K562 (cell line): ENCODE measurements around the gene SEZ6. TPM values are rescaled to one million over a fixed set of nuclear protein-coding genes. Genes with fewer than 3 reads are reported as not detected.

Experiments used
- BHLHE40 ChIP-seq: IDR thresholded peaks from 2 replicates; pipeline ENCODE4 v1.6.1; 2011; ENCODE audit warnings: low read length, improper control_type of control experiment
- BRCA1 ChIP-seq, 2 experiments: fragments of 450-650 bp in 1 of 2; sonication (generic) in 1 of 2; formaldehyde crosslinking in 1 of 2; IDR thresholded peaks; 2 replicates each; pipeline versions ENCODE4 v1.5.0 to v1.6.1; 2017 to 2020; ENCODE audit warnings: mild to moderate bottlenecking in 1 of 2, missing genetic modification reagents in 1 of 2
- CAMTA2 ChIP-seq: fragments of 250-450 bp; sonication (Bioruptor Pico); conservative IDR thresholded peaks from 2 replicates; pipeline ENCODE4 v1.5.1; 2022
- CBX1 ChIP-seq: sonication (generic); IDR thresholded peaks from 2 replicates; pipeline ENCODE4 v1.6.1; 2016; ENCODE audit warnings: antibody characterized with exemption, low read depth, mild to moderate bottlenecking
- CHD1 ChIP-seq: fragments of 200-600 bp; sonication (generic); IDR thresholded peaks from one replicate; pipeline ENCODE4 v1.6.1; 2012; ENCODE audit warnings: mild to moderate bottlenecking, moderate library complexity, low read length, inconsistent platforms
- DNMT1 ChIP-seq: fragments of 450-650 bp; IDR thresholded peaks from 2 replicates; pipeline ENCODE4 v1.6.1; 2016; ENCODE audit warnings: antibody characterized with exemption, mild to moderate bottlenecking
- EHMT2 ChIP-seq: fragments of 450-650 bp; IDR thresholded peaks from 2 replicates; pipeline ENCODE4 v1.6.1; 2018; ENCODE audit warnings: antibody characterized with exemption
- FOSL1 ChIP-seq: fragments of 200-800 bp; sonication (Bioruptor generic); conservative IDR thresholded peaks from 2 replicates; pipeline ENCODE4 v1.6.1; 2016; ENCODE audit warnings: missing genetic modification characterization, missing compliant biosample characterization
- HNRNPLL ChIP-seq: fragments of 200-400 bp; formaldehyde crosslinking; IDR thresholded peaks from 2 replicates; pipeline ENCODE4 v1.6.1; 2017; ENCODE audit warnings: low read length, low read depth, mild to moderate bottlenecking; ENCODE audit not compliant: poor library complexity, severe bottlenecking
- KLF10 ChIP-seq: fragments of 250-450 bp; sonication (Bioruptor Pico); IDR thresholded peaks from 2 replicates; pipeline ENCODE4 v1.6.1; 2021; ENCODE audit warnings: matching md5 sums
- MCM2 ChIP-seq: fragments of 450-650 bp; IDR thresholded peaks from 2 replicates; pipeline ENCODE4 v1.6.1; 2017; ENCODE audit warnings: low read depth, mild to moderate bottlenecking
- PHB2 ChIP-seq: fragments of 450-650 bp; IDR thresholded peaks from 2 replicates; pipeline ENCODE4 v1.6.1; 2017; ENCODE audit warnings: low read depth
- PHF20 ChIP-seq: fragments of 450-650 bp; IDR thresholded peaks from 2 replicates; pipeline ENCODE4 v1.6.1; 2018; ENCODE audit not compliant: partially characterized antibody
- RBBP5 ChIP-seq: fragments of 200-600 bp; sonication (generic); IDR thresholded peaks from 2 replicates; pipeline ENCODE4 v1.6.1; 2012; ENCODE audit warnings: borderline replicate concordance, mild to moderate bottlenecking, low read length, control low read depth, inconsistent platforms; ENCODE audit not compliant: insufficient read depth, poor library complexity, severe bottlenecking
- RNF2 ChIP-seq: sonication (generic); IDR thresholded peaks from 2 replicates; pipeline ENCODE4 v1.6.1; 2016
- SAP30 ChIP-seq: fragments of 200-600 bp; sonication (generic); IDR thresholded peaks from 2 replicates; pipeline ENCODE4 v1.6.1; 2012; ENCODE audit warnings: borderline replicate concordance, low read depth, mild to moderate bottlenecking, moderate library complexity, low read length, control low read depth, inconsistent platforms; ENCODE audit not compliant: insufficient read depth, poor library complexity, severe bottlenecking
- SNIP1 ChIP-seq: fragments of 450-650 bp; IDR thresholded peaks from 2 replicates; pipeline ENCODE4 v1.7.1; 2017; ENCODE audit warnings: low read depth, mild to moderate bottlenecking
- SP2 ChIP-seq: IDR thresholded peaks from 2 replicates; pipeline ENCODE4 v1.6.1; 2011; ENCODE audit warnings: mild to moderate bottlenecking, low read depth, low read length, moderate library complexity; ENCODE audit not compliant: poor library complexity, severe bottlenecking; ENCODE audit errors: extremely low read depth
- SRSF9 ChIP-seq: fragments of 200-400 bp; formaldehyde crosslinking; IDR thresholded peaks from 2 replicates; pipeline ENCODE4 v1.6.1; 2017; ENCODE audit warnings: low read depth, low read length, borderline replicate concordance
- THRAP3 ChIP-seq: fragments of 450-650 bp; IDR thresholded peaks from 2 replicates; pipeline ENCODE4 v1.6.1; 2016; ENCODE audit warnings: mild to moderate bottlenecking, inconsistent platforms, borderline replicate concordance
- U2AF2 ChIP-seq: fragments of 200-400 bp; formaldehyde crosslinking; optimal IDR thresholded peaks from 2 replicates; pipeline ENCODE3; 2017; ENCODE audit warnings: low read depth, mild to moderate bottlenecking, low read length
- YBX1 ChIP-seq: fragments of 450-650 bp; IDR thresholded peaks from 2 replicates; pipeline ENCODE4 v1.7.1; 2016; ENCODE audit warnings: mild to moderate bottlenecking
- ZNF778 ChIP-seq: fragments of 450-650 bp; formaldehyde crosslinking; IDR thresholded peaks from 2 replicates; pipeline ENCODE4 v1.4.0; 2020; ENCODE audit warnings: mild to moderate bottlenecking, moderate library complexity
- polyA plus RNA-seq, 8 experiments: library from polyadenylated mRNA; depleted of rRNA in 4 of 8; stranded (reverse) in 5 of 8; unstranded in 3 of 8; fragments of >200 nt; fragmentation: Nextera tagmentation in 2 of 8; fragmentation: Illumina TruSeq in 1 of 8; extraction: Ambion mirVana in 2 of 8; extraction: Trizol in 1 of 8; gene quantifications; 2 replicates each; pipeline versions ENCODE4 v1.2.1 to v1.2.3, GENCODE V29; 2011 to 2014; ENCODE audit warnings: inconsistent platforms in 1 of 8, missing spikeins in 1 of 8
- total RNA-seq, 7 experiments: library from RNA; depleted of rRNA in 6 of 7; stranded (reverse); fragments of >200 nt in 6 of 7; fragmentation: Illumina TruSeq in 2 of 7; extraction: Trizol in 2 of 7; gene quantifications; 2 replicates each; pipeline versions ENCODE4 v1.2.1 to v1.2.3, GENCODE V29; 2011 to 2021; ENCODE audit warnings: low replicate concordance in 1 of 7
- TF ChIP-seq, protein P1 (sequence below), 2 experiments: fragments of 450-650 bp in 1 of 2; sonication (generic) in 1 of 2; formaldehyde crosslinking in 1 of 2; IDR thresholded peaks in 1 of 2; conservative IDR thresholded peaks in 1 of 2; 2 replicates each; pipeline versions ENCODE4 v1.6.1 to v1.8.1; 2016 to 2023; ENCODE audit warnings: mild to moderate bottlenecking in 2 of 2, moderate library complexity in 2 of 2, inconsistent platforms in 1 of 2, missing genetic modification reagents in 1 of 2
- TF ChIP-seq, protein P2 (sequence below): sonication (generic); formaldehyde crosslinking; IDR thresholded peaks from 2 replicates; pipeline ENCODE4 v1.8.1; 2023; ENCODE audit warnings: mild to moderate bottlenecking, missing genetic modification reagents
- TF ChIP-seq, protein P3 (sequence below): fragments of 450-650 bp; IDR thresholded peaks from 2 replicates; pipeline ENCODE4 v1.6.1; 2017; ENCODE audit warnings: mild to moderate bottlenecking, moderate library complexity

Gene SEZ6
- total and polyA plus RNA-seq, 9 of the 15 experiments (the other 6 are each of a cell fraction or from before 2014, with no cell fraction given): not detected

DNA sequence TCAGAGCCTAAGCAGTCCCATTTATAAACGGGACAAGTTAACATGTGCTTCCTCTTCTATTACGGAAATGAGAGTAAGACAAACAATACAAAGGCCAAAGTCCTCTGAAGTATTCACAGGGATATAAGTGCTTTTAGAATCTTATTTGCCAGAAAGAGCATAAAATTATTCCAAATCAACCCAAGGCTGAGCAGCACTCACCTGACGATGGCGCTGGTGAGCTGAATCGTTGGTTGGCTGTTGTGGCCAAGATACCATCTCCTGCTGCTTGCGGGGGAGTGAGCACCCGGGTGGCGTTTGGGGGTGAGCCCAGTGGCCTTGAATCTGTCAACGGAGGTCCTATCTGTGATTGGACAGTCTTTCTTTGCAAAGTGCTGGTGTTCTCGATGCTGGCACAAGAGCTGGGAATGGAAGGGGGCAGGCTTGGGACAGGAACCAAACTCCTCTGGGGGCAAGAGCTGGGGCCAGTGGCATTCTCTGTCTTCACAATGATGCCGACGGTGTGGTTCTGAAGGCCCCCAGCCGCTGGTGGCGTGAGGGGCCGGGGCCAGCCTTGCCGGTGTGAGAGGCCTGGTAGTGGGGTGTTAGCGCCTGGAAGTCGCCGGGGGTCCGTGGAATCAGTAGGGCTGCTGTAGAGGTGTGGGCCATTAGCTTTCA lies 93.4 kb downstream of the SEZ6 start (continued):
- TF ChIP-seq ZNF778 (CRISPR knock-in tag) (no peak), SRSF9 (no peak), HNRNPLL (no peak), PHF20 (no peak), FOSL1 (tag) (peak; percentile 34; the same call in 1 of the 2 replicates), SNIP1 (no peak), SAP30 (no peak), EHMT2 (peak; percentile 20; the same call in 1 of the 2 replicates), CHD1 (no peak), BRCA1 (IDR thresholded peaks at IDR 0.05) (no peak), BRCA1 (CRISPR knock-in tag; IDR thresholded peaks at IDR 0.05) (no peak), RBBP5 (no peak), DNMT1 (no peak), CBX1 (no peak), THRAP3 (no peak), BHLHE40 (peak; percentile 71), CAMTA2 (CRISPR knock-in tag) (no peak), SP2 (no peak), U2AF2 (no peak), RNF2 (peak; percentile 86), KLF10 (no peak), YBX1 (no peak), MCM2 (no peak), PHB2 (no peak)
- TF ChIP-seq, protein P1, sequence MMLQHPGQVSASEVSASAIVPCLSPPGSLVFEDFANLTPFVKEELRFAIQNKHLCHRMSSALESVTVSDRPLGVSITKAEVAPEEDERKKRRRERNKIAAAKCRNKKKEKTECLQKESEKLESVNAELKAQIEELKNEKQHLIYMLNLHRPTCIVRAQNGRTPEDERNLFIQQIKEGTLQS (IDR thresholded peaks at IDR 0.05): no peak
- TF ChIP-seq, protein P1 (CRISPR knock-in tag; conservative IDR thresholded peaks at IDR 0.05): no peak; the same call in 1 of the 2 replicates
- TF ChIP-seq, protein P2, sequence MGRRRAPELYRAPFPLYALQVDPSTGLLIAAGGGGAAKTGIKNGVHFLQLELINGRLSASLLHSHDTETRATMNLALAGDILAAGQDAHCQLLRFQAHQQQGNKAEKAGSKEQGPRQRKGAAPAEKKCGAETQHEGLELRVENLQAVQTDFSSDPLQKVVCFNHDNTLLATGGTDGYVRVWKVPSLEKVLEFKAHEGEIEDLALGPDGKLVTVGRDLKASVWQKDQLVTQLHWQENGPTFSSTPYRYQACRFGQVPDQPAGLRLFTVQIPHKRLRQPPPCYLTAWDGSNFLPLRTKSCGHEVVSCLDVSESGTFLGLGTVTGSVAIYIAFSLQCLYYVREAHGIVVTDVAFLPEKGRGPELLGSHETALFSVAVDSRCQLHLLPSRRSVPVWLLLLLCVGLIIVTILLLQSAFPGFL (CRISPR knock-in tag): 0 out of 2 replicates have a peak, but pooled peaks have one; percentile 26
- TF ChIP-seq, protein P3, sequence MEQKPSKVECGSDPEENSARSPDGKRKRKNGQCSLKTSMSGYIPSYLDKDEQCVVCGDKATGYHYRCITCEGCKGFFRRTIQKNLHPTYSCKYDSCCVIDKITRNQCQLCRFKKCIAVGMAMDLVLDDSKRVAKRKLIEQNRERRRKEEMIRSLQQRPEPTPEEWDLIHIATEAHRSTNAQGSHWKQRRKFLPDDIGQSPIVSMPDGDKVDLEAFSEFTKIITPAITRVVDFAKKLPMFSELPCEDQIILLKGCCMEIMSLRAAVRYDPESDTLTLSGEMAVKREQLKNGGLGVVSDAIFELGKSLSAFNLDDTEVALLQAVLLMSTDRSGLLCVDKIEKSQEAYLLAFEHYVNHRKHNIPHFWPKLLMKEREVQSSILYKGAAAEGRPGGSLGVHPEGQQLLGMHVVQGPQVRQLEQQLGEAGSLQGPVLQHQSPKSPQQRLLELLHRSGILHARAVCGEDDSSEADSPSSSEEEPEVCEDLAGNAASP: no peak
